ENCODE measurements around the gene EVX2. TPM values are rescaled to one million over a fixed set of nuclear protein-coding genes. Genes with fewer than 3 reads are reported as not detected.

EVX2 gene
- total RNA-seq, 4 donors from 2014 or later: not detected

GRCh38 chr2:176115883-176116813, 32.4 kb upstream of the EVX2 start, which contains the start of gene HOXD10:
HOXD10 (plus strand) TSS chr2:176116778; CDS start chr2:176116834, 56 bp downstream.
- in situ Hi-C loops (cut with MboI; ENCODE audit: low pct_ligation_motif_present in 1 of 4, low pct_unique_long_range_greater_than_20kb in 1 of 4, low sequenced_read_pairs in 3 of 4): loop anchor here in 3 of 4 donors (25.0 kb wide), 2 partner anchors 696 to 1021 kb away; no protein-coding TSS in a partner anchor
- Histone ChIP-seq H3K27ac (peak within 1 kb of the TSS; percentile 24 to 77 (median 68)), H3K4me3 (peak within 1 kb of the TSS in 3 of 4 donors; percentile 15 to 24 (median 22)), H3K27me3 (peaks cover 100% of the 10 kb centered on the region), H3K9me3 (no peaks in the 10 kb centered on the region), H3K36me3 (no peaks in the 10 kb centered on the region), H3K4me1 (peaks cover 0 to 10% (median 3%) of the 10 kb centered on the region in 4 donors)
- intact Hi-C loops (cut with DNase I; ENCODE audit: low total_unique reads): no loop called here
- peak; percentile 40 to 80 (median 63) for TF ChIP-seq POLR2AphosphoS5 (IDR thresholded peaks at IDR 0.05)
- TF ChIP-seq EP300 (IDR thresholded peaks at IDR 0.05; ENCODE audit: low read depth): no peak
- peak; percentile 69 for TF ChIP-seq POLR2A (IDR thresholded peaks at IDR 0.05)
- TF ChIP-seq CTCF (IDR thresholded peaks at IDR 0.05): peak; percentile 14 to 43 (median 28)
- 16% methylated on average over 43 of the region's 66 CpGs; no CpG with 5 or more reads in 1 of the 2 donors for WGBS, 2 donors (ENCODE audit: low coverage in 1 of 2)
- DNase-seq: peak; percentile 75

- no peaks in the 10 kb centered on the region for H3K9me3 ChIP-seq
- no peak for DNase-seq
- H3K4me1 ChIP-seq: peaks cover 0 to 15% (median 3%) of the 10 kb centered on the region in 4 donors
- H3K36me3 ChIP-seq: no peaks in the 10 kb centered on the region
- intact Hi-C loops (cut with DNase I; ENCODE audit: low total_unique reads): no loop called here
- in situ Hi-C loops (cut with MboI; ENCODE audit: low pct_ligation_motif_present in 1 of 4, low pct_unique_long_range_greater_than_20kb in 1 of 4, low sequenced_read_pairs in 3 of 4): loop anchor here in 3 of 4 donors (25.0 kb wide), 2 partner anchors 697 to 1022 kb away; no protein-coding TSS in a partner anchor
- WGBS, 2 donors (ENCODE audit: low coverage in 1 of 2): 26 to 42% methylated on average over 10 to 16 of the region's 16 CpGs
- peaks cover 100% of the 10 kb centered on the region for H3K27me3 ChIP-seq
- no peak for TF ChIP-seq POLR2AphosphoS5 (IDR thresholded peaks at IDR 0.05)
- no peak for TF ChIP-seq EP300 (IDR thresholded peaks at IDR 0.05; ENCODE audit: low read depth)
- TF ChIP-seq POLR2A (IDR thresholded peaks at IDR 0.05): no peak
- no peak for TF ChIP-seq CTCF (IDR thresholded peaks at IDR 0.05)
- no peak overlapping the region for H3K4me3 ChIP-seq
- H3K27ac ChIP-seq: peak overlapping the region; percentile 24 to 70 (median 55)
These were observed 31.3 kb upstream of the EVX2 start for GRCh38 chr2:176114930-176115625.

- TF ChIP-seq CTCF (IDR thresholded peaks at IDR 0.05) (no peak), EP300 (IDR thresholded peaks at IDR 0.05; ENCODE audit: low read depth) (no peak), POLR2AphosphoS5 (IDR thresholded peaks at IDR 0.05) (no peak)
- Histone ChIP-seq H3K27me3 (peaks cover 100% of the 10 kb centered on the region), H3K36me3 (no peaks in the 10 kb centered on the region), H3K4me3 (no peak overlapping the region), H3K27ac (peak overlapping the region in 3 of 4 donors; percentile 17 to 70 (median 45)), H3K9me3 (no peaks in the 10 kb centered on the region), H3K4me1 (peaks cover 0 to 15% (median 3%) of the 10 kb centered on the region in 4 donors)
- DNase-seq: no peak
- WGBS, 2 donors (ENCODE audit: low coverage in 1 of 2): 25 to 30% methylated on average over 7 to 26 of the region's 26 CpGs
- in situ Hi-C loops (cut with MboI; ENCODE audit: low pct_ligation_motif_present in 1 of 4, low pct_unique_long_range_greater_than_20kb in 1 of 4, low sequenced_read_pairs in 3 of 4) (loop anchor here in 3 of 4 donors (25.0 kb wide), 2 partner anchors 698 to 1023 kb away; no protein-coding TSS in a partner anchor), intact Hi-C loops (cut with DNase I; ENCODE audit: low total_unique reads) (no loop called here)
These were observed 30.6 kb upstream of the EVX2 start for GRCh38 chr2:176114120-176114929.
